Measurements from ENCODE around the gene RNF103.
"Not testable (repeated sequence)": the region's sequence is repeated elsewhere in the genome, so short reads cannot be mapped to it uniquely, and the experiment has no call there.

The RNF103 gene

GRCh38 chr2:86623043-86623493, 597 bp downstream of the RNF103 start:
- no peak for DNase-seq

- DNase-seq = no peak
These were observed 1.1 kb downstream of the RNF103 start for GRCh38 chr2:86622519-86623042.

- no peak for DNase-seq
These were observed 2.3 kb downstream of the RNF103 start for GRCh38 chr2:86621280-86621943.

- DNase-seq = no peak
These were observed 5.9 kb downstream of the RNF103 start for GRCh38 chr2:86617738-86618137.

- no peak for DNase-seq
These were observed 6.5 kb downstream of the RNF103 start for GRCh38 chr2:86617153-86617552.

GRCh38 chr2:86616502-86616901, 7.2 kb downstream of the RNF103 start:
- no peak for DNase-seq

GRCh38 chr2:86615596-86615995, 8.1 kb downstream of the RNF103 start:
- no peak for DNase-seq

- DNase-seq = no peak
These were observed 10.2 kb downstream of the RNF103 start for GRCh38 chr2:86613515-86613914.

- no peak for DNase-seq
These were observed 12.8 kb downstream of the RNF103 start for GRCh38 chr2:86610871-86611270.

GRCh38 chr2:86608832-86609410, 14.7 kb downstream of the RNF103 start:
- DNase-seq = no peak

GRCh38 chr2:86603905-86604304, 19.8 kb downstream of the RNF103 start:
- DNase-seq = no peak

- DNase-seq = no peak
These were observed 24.7 kb downstream of the RNF103 start for GRCh38 chr2:86598966-86599365.

- no peak for DNase-seq
These were observed 27.5 kb downstream of the RNF103 start for GRCh38 chr2:86596118-86596517.

- DNase-seq = no peak
These were observed 30.4 kb downstream of the RNF103 start for GRCh38 chr2:86593266-86593665.

- no peak for DNase-seq
These were observed 31.0 kb downstream of the RNF103 start for GRCh38 chr2:86592547-86593230.

- not testable (repeated sequence) for DNase-seq
These were observed 34.0 kb downstream of the RNF103 start for GRCh38 chr2:86589701-86590100.

GRCh38 chr2:86584151-86584913, 39.3 kb downstream of the RNF103 start:
- peak; percentile 12 for DNase-seq

- DNase-seq = no peak
These were observed 43.1 kb downstream of the RNF103 start for GRCh38 chr2:86580560-86580959.

- no peak for DNase-seq
These were observed 45.7 kb downstream of the RNF103 start for GRCh38 chr2:86577817-86578456.

GRCh38 chr2:86570059-86570458, 53.6 kb downstream of the RNF103 start:
- DNase-seq = no peak

GRCh38 chr2:86566821-86567190, 56.9 kb downstream of the RNF103 start:
- DNase-seq = no peak

- no peak for DNase-seq
These were observed 57.4 kb downstream of the RNF103 start for GRCh38 chr2:86566158-86566820.
